ENCODE measurements around the gene NHLRC4. TPM values are rescaled to one million over a fixed set of nuclear protein-coding genes. Genes with fewer than 3 reads are reported as not detected.

NHLRC4 gene
- polyA plus RNA-seq, 6 donors from 2014 or later = 0.90 to 3.4 (median 1.9) TPM

DNA sequence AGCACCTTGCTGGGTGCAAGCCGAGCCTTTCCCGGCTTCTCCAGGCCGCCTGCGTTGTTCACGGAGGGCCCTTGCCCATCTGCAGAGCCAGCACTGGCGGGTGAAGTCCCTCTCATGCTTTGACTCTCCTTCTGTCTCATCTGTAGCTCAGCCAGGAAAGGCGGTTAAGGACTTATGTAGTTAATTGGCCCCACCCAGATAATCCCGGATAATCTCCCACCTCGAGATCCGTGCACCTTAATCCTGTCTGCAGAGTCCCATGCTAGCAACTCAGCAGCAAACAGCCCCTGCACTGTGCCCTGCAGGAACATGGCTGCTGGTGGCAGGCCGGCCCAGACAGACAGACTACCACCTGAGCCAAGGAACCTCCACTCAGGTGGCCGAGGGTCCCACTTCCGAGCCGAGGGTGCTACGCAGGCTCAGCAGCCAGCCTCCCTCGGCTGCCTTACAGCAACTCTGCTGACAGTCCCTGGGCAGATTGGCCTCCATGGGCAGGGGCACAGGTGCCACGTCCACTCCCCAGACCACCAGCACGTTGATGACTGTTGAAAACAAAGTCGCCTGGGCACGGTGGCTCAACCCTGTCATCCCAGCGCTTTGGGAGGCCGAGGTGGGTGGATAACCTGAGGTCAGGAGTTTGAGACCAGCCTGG, 40.0 kb downstream of the NHLRC4 start:
- Mint-ChIP-seq H3K9me3 (peaks cover 0 to 5% (median 0%) of the 10 kb centered on the region in 7 donors), H3K27me3 (no peaks in the 10 kb centered on the region), H3K4me1 (peaks cover 19 to 33% (median 27%) of the 10 kb centered on the region in 3 donors), H3K4me3 (no peak overlapping the region), H3K36me3 (no peaks in the 10 kb centered on the region), H3K27ac (no peak overlapping the region)
- DNase-seq (no peak), ATAC-seq (ENCODE audit: low read depth in 2 of 2) (no peak)

DNA sequence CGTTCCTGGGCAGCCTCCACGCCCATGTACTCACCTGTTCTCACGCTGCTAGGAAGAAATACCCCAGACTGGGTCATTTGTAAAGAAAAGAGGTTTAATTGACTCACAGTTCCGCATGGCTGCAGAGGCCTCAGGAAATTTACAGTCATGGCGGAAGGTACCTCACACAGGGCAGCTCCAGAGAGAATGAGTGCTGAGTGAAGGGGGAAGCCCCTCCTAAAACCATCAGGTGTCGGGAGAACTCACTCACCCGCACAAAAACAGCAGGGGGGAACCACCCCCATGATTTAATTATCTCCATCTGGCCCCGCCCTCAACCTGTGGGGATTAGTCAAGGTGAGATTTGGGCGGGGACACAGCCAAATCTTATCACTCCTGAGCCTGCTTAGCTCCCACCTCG, 41.2 kb downstream of the NHLRC4 start:
- H3K36me3 Mint-ChIP-seq = no peaks in the 10 kb centered on the region
- no peak overlapping the region for H3K4me3 Mint-ChIP-seq
- H3K27ac Mint-ChIP-seq = peak overlapping the region in 1 of 6 donors; percentile 7
- H3K9me3 Mint-ChIP-seq = peaks cover 0 to 5% (median 0%) of the 10 kb centered on the region in 7 donors
- H3K27me3 Mint-ChIP-seq = no peaks in the 10 kb centered on the region
- DNase-seq = no peak
- no peak for ATAC-seq (ENCODE audit: low read depth in 2 of 2)
- peaks cover 18 to 31% (median 27%) of the 10 kb centered on the region in 3 donors for H3K4me1 Mint-ChIP-seq

DNA sequence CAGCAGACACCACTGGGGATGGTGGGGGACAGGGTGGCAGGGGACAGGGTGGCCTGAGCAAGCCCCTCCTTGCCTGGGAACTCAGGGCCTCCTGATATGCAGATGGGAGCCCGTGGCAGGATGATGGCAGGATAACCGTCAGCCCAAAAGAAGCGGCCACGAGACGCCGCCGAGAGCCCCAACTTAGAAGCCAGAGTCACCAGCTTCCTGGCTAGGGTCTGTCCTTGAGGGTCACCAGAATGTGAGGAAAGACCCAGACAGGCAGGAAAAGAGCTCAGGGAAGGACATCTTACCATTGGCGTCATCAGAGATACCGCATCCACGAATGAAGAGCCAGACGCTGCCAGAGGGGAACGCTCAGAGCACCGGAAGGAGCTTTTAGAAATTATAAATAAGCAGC, 42.5 kb downstream of the NHLRC4 start:
- DNase-seq (no peak), ATAC-seq (ENCODE audit: low read depth in 2 of 2) (no peak)
- Mint-ChIP-seq H3K4me1 (peaks cover 21 to 22% (median 21%) of the 10 kb centered on the region in 3 donors), H3K27ac (no peak overlapping the region), H3K9me3 (peaks cover 0 to 5% (median 0%) of the 10 kb centered on the region in 7 donors), H3K36me3 (no peaks in the 10 kb centered on the region), H3K27me3 (no peaks in the 10 kb centered on the region), H3K4me3 (no peak overlapping the region)

DNA sequence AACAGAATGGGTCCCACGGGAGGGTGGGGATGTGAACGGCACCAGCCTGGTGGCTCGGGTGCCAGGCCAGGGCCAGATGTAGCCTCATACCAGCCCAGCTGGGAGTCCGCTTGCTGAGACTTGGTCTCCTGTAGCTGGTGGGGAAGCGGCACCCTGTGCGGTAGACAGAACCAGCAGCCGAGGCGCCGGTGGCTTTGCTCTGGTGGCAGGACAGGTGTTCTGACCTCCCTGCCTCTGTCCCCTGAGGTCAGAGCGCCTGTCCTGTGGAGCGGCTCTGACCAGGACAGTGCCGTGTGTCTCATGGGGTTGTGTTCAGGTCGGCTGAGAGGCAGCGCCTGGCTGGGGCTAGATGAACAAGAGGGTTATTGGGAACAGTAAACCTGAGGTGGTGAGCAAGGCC, 43.2 kb downstream of the NHLRC4 start:
- Mint-ChIP-seq H3K36me3 (no peaks in the 10 kb centered on the region), H3K27ac (no peak overlapping the region), H3K4me1 (peaks cover 25 to 27% (median 26%) of the 10 kb centered on the region in 3 donors), H3K27me3 (no peaks in the 10 kb centered on the region), H3K9me3 (peaks cover 0 to 4% (median 0%) of the 10 kb centered on the region in 7 donors), H3K4me3 (no peak overlapping the region)
- ATAC-seq (ENCODE audit: low read depth in 2 of 2) (no peak), DNase-seq (no peak)

DNA sequence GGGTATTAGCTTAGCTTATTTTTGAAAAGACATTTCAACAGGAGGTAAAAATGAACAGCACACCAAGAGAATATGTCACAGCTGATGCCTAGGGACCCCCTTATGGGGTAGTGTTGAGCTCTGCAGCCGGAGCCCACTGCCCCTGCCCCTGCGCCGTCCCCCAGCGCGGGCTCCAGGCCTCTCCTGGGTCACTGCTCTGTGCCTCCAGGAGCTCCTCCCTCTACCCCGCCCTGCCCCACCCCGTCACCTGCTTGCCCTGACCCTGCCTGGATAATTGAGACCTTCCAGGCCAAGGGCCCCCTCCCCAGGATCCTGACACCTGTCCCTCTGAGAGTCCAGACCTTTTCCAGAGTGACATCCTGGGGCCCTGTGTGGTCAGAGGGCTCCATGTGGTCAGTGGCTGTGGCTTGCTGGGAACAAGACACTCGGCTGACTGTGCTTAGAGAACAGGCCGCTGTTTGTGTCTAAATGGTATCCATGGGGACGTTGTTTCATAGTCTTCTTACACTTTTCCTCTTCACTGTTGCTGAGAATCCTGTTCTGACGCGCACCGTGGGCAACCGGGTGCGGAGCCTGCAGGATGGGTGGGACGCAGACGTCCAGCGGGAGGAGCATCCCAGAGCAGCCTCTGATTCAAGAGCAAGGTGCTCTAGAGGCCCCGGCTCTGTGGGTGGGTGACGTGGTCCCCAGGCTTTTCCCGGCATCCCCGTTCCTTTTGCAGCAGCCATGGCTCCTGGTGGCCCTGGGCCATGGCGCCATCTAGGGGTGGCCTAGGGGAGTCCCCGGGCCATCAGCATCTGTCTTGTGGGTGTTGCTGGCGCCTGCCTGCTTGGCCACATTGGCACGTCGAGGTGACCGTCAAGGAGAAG, 43.9 kb downstream of the NHLRC4 start:
- H3K9me3 Mint-ChIP-seq = peaks cover 0 to 1% (median 0%) of the 10 kb centered on the region in 7 donors
- DNase-seq (peak; percentile 31), ATAC-seq (ENCODE audit: low read depth in 2 of 2) (peak; percentile 38 to 54)
- peaks cover 27 to 30% (median 29%) of the 10 kb centered on the region in 3 donors for H3K4me1 Mint-ChIP-seq
- H3K4me3 Mint-ChIP-seq = peak overlapping the region in 1 of 8 donors; percentile 42
- H3K36me3 Mint-ChIP-seq = no peaks in the 10 kb centered on the region
- H3K27ac Mint-ChIP-seq = peak overlapping the region in 3 of 6 donors; percentile 23 to 84 (median 82)
- no peaks in the 10 kb centered on the region for H3K27me3 Mint-ChIP-seq

- peaks cover 12 to 18% (median 14%) of the 10 kb centered on the region in 3 donors for H3K4me1 Mint-ChIP-seq
- H3K4me3 Mint-ChIP-seq = no peak overlapping the region
- peaks cover 0 to 1% (median 0%) of the 10 kb centered on the region in 7 donors for H3K9me3 Mint-ChIP-seq
- H3K36me3 Mint-ChIP-seq = no peaks in the 10 kb centered on the region
- ATAC-seq (ENCODE audit: low read depth in 2 of 2) = no peak
- H3K27me3 Mint-ChIP-seq = no peaks in the 10 kb centered on the region
- no peak overlapping the region for H3K27ac Mint-ChIP-seq
- no peak for DNase-seq
These were observed 48.3 kb downstream of the NHLRC4 start for GRCh38 chr16:615122-615521.

DNA sequence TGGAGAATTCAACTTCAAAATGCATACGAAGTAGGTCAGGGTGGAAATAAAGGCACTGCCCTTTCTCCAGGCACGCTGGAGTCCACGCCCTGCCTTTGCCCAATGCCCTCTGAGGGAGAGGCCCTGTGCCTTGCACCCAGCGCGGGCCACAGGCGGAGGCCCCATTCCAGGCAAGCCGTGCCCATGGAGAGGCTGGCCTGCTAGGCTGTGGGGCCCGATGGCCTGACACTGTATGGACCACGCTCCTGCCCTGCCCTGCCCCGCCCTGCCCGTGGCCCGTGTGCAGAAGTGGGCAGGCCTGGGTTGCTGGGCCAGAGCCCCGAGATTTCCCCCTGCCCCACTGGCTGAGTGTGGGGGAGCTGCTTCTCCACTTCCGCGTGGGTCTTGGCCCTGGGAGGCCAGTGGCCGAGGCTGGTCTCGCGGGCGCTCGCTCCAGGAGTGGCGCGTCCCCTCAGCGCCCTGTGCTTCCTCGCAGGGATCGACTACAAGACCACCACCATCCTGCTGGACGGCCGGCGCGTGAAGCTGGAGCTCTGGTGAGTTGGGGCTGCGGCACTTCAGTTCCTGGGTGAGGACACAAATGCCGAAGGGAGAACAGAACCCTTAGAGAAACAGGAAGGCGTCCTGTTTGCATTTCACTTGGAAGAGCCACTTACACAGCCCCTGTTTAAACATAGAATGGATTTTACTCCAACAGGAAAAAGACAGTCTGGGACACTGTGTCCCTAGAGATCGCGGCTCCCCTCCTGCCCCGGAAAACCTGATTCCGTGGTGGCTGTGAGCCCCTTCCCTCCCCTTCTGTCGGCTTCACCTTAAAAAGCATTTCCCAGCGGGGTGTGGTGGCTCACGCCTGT, 50.2 kb downstream of the NHLRC4 start:
- DNase-seq (no peak), ATAC-seq (ENCODE audit: low read depth in 2 of 2) (no peak)
- H3K9me3 Mint-ChIP-seq = no peaks in the 10 kb centered on the region
- H3K27me3 Mint-ChIP-seq = no peaks in the 10 kb centered on the region
- H3K4me3 Mint-ChIP-seq = no peak overlapping the region
- no peak overlapping the region for H3K27ac Mint-ChIP-seq
- no peaks in the 10 kb centered on the region for H3K36me3 Mint-ChIP-seq
- peaks cover 6 to 18% (median 9%) of the 10 kb centered on the region in 3 donors for H3K4me1 Mint-ChIP-seq

- Mint-ChIP-seq H3K9me3 (no peaks in the 10 kb centered on the region), H3K36me3 (no peaks in the 10 kb centered on the region), H3K4me3 (no peak overlapping the region), H3K27ac (no peak overlapping the region), H3K27me3 (no peaks in the 10 kb centered on the region), H3K4me1 (peaks cover 6 to 18% (median 9%) of the 10 kb centered on the region in 3 donors)
- DNase-seq (no peak), ATAC-seq (ENCODE audit: low read depth in 2 of 2) (no peak)
These were observed 51.0 kb downstream of the NHLRC4 start for GRCh38 chr16:617855-618254.

Other genes with a start within 250 kb of the NHLRC4 start
- 1 to 10 TPM in 5 of 6 donors, under 1 TPM in 1; 0.93 to 2.7 (median 1.9) TPM for gene AXIN1, start 214.3 kb upstream of the NHLRC4 start, polyA plus RNA-seq (ENCODE audit: low read depth in 6 of 6)
- gene MRPL28, start 196.5 kb upstream of the NHLRC4 start, polyA plus RNA-seq (ENCODE audit: low read depth in 6 of 6) = 10 to 100 TPM; 60.1 to 76.8 (median 65.7) TPM
- 10 to 100 TPM in 5 of 6 donors, 1 to 10 TPM in 1; 7.1 to 24.3 (median 17.2) TPM for gene PGAP6, start 185.0 kb upstream of the NHLRC4 start, polyA plus RNA-seq (ENCODE audit: low read depth in 6 of 6)
- 100 to 1,000 TPM in 1 of 6 donors, 10 to 100 TPM in 5; 56.9 to 104 (median 65.1) TPM for gene NME4, start 169.8 kb upstream of the NHLRC4 start, polyA plus RNA-seq (ENCODE audit: low read depth in 6 of 6)
- 1 to 10 TPM; 3.8 to 9.4 (median 5.2) TPM for gene DECR2, start 165.1 kb upstream of the NHLRC4 start, polyA plus RNA-seq (ENCODE audit: low read depth in 6 of 6)
- 1 to 10 TPM; 1.0 to 4.8 (median 1.9) TPM for gene RAB11FIP3, start 141.4 kb upstream of the NHLRC4 start, polyA plus RNA-seq (ENCODE audit: low read depth in 6 of 6)
- gene CAPN15, start 39.3 kb upstream of the NHLRC4 start, polyA plus RNA-seq (ENCODE audit: low read depth in 6 of 6) = 10 to 100 TPM in 1 of 6 donors, 1 to 10 TPM in 5; 4.3 to 11.0 (median 5.0) TPM
- not detected for gene PRR35, start 6.6 kb upstream of the NHLRC4 start, polyA plus RNA-seq (ENCODE audit: low read depth in 6 of 6)
- gene PIGQ, start 3.0 kb downstream of the NHLRC4 start, polyA plus RNA-seq (ENCODE audit: low read depth in 6 of 6) = 10 to 100 TPM in 5 of 6 donors, 1 to 10 TPM in 1; 4.5 to 22.2 (median 12.7) TPM
- 10 to 100 TPM in 2 of 6 donors, 1 to 10 TPM in 4; 6.8 to 14.5 (median 9.4) TPM for gene RAB40C, start 23.1 kb downstream of the NHLRC4 start, polyA plus RNA-seq (ENCODE audit: low read depth in 6 of 6)
- gene WFIKKN1, start 64.0 kb downstream of the NHLRC4 start, polyA plus RNA-seq (ENCODE audit: low read depth in 6 of 6) = not detected
- gene METTL26, start 69.3 kb downstream of the NHLRC4 start, polyA plus RNA-seq (ENCODE audit: low read depth in 6 of 6) = 10 to 100 TPM; 66.3 to 87.6 (median 84.9) TPM
- 10 to 100 TPM; 20.8 to 46.6 (median 22.7) TPM for gene MCRIP2, start 74.8 kb downstream of the NHLRC4 start, polyA plus RNA-seq (ENCODE audit: low read depth in 6 of 6)
- gene WDR90, start 82.4 kb downstream of the NHLRC4 start, polyA plus RNA-seq (ENCODE audit: low read depth in 6 of 6) = 1 to 10 TPM in 2 of 6 donors, under 1 TPM in 3, not detected in 1; 0.75 to 2.3 (median 0.90) TPM
- gene RHOT2, start 101.1 kb downstream of the NHLRC4 start, polyA plus RNA-seq (ENCODE audit: low read depth in 6 of 6) = 10 to 100 TPM; 22.1 to 49.1 (median 35.0) TPM
- gene RHBDL1, start 108.7 kb downstream of the NHLRC4 start, polyA plus RNA-seq (ENCODE audit: low read depth in 6 of 6) = not detected
- gene STUB1, start 113.4 kb downstream of the NHLRC4 start, polyA plus RNA-seq (ENCODE audit: low read depth in 6 of 6) = 100 to 1,000 TPM; 121 to 180 (median 128) TPM
- gene JMJD8, start 117.3 kb downstream of the NHLRC4 start, polyA plus RNA-seq (ENCODE audit: low read depth in 6 of 6) = 10 to 100 TPM; 38.1 to 62.6 (median 40.0) TPM
- gene WDR24, start 123.4 kb downstream of the NHLRC4 start, polyA plus RNA-seq (ENCODE audit: low read depth in 6 of 6) = 10 to 100 TPM in 4 of 6 donors, 1 to 10 TPM in 2; 4.6 to 16.2 (median 11.4) TPM
- 1 to 10 TPM in 1 of 6 donors, under 1 TPM in 4, not detected in 1; 0.23 to 7.9 (median 0.56) TPM for gene FBXL16, start 138.8 kb downstream of the NHLRC4 start, polyA plus RNA-seq (ENCODE audit: low read depth in 6 of 6)
- gene METRN, start 148.1 kb downstream of the NHLRC4 start, polyA plus RNA-seq (ENCODE audit: low read depth in 6 of 6) = 10 to 100 TPM in 1 of 6 donors, 1 to 10 TPM in 4, not detected in 1; 4.0 to 10.2 (median 6.2) TPM
- 10 to 100 TPM; 21.5 to 62.0 (median 38.0) TPM for gene ANTKMT, start 154.1 kb downstream of the NHLRC4 start, polyA plus RNA-seq (ENCODE audit: low read depth in 6 of 6)
- gene CCDC78, start 159.4 kb downstream of the NHLRC4 start, polyA plus RNA-seq (ENCODE audit: low read depth in 6 of 6) = under 1 TPM in 2 of 6 donors, not detected in 4; 0.41 to 0.95 TPM
- 1 to 10 TPM; 1.5 to 8.5 (median 2.9) TPM for gene HAGHL, start 160.1 kb downstream of the NHLRC4 start, polyA plus RNA-seq (ENCODE audit: low read depth in 6 of 6)
- gene CIAO3, start 174.0 kb downstream of the NHLRC4 start, polyA plus RNA-seq (ENCODE audit: low read depth in 6 of 6) = 10 to 100 TPM; 14.1 to 29.6 (median 20.5) TPM
- not detected for gene MSLN, start 193.7 kb downstream of the NHLRC4 start, polyA plus RNA-seq (ENCODE audit: low read depth in 6 of 6)
- gene RPUSD1, start 221.4 kb downstream of the NHLRC4 start, polyA plus RNA-seq (ENCODE audit: low read depth in 6 of 6) = 10 to 100 TPM; 24.5 to 43.9 (median 33.7) TPM
- 1 to 10 TPM; 3.4 to 8.4 (median 4.6) TPM for gene CHTF18, start 221.6 kb downstream of the NHLRC4 start, polyA plus RNA-seq (ENCODE audit: low read depth in 6 of 6)
- gene GNG13, start 233.7 kb downstream of the NHLRC4 start, polyA plus RNA-seq (ENCODE audit: low read depth in 6 of 6) = not detected